Endothelial cell of umbilical vein (primary cell): ENCODE measurements around the gene PFN4. TPM values are rescaled to one million over a fixed set of nuclear protein-coding genes. Genes with fewer than 3 reads are reported as not detected.

ENCODE experiments used
- BruUV-seq: library from RNA; stranded (reverse); fragments of 400-500 nt; replicated peaks from 2 replicates; lab custom pipeline; 2021; lab: Mats Ljungman, UMichigan
- CTCF ChIA-PET: fragments of 300-600, 350-600 bp; sonication (Branson Sonifier 250); formaldehyde crosslinking; loops from one replicate; lab custom pipeline; 2021; ENCODE audit warnings: antibody characterized with exemption, inconsistent platforms; lab: Charles Lee
- POLR2A ChIA-PET: fragments of 300-600, 350-600 bp; sonication (Branson Sonifier 250); formaldehyde crosslinking; loops from one replicate; lab custom pipeline; 2021; ENCODE audit warnings: antibody characterized with exemption, inconsistent platforms; lab: Charles Lee
- DNase-seq: peaks from one replicate; pipeline ENCODE4 v3.0.0-alpha.2; 2011; ENCODE audit warnings: low read depth, low spot score
- FAIRE-seq: peaks from 2 replicates; lab custom pipeline; 2011; peaks lifted over from hg19 to GRCh38; lab: Jason Lieb, UNC
- H2AFZ ChIP-seq: 2 replicates; pipeline ENCODE4 v1.6.0; 2012; ENCODE audit warnings: low read depth, low read length, control low read depth, inconsistent platforms
- H3K27ac ChIP-seq: 2 replicates; pipeline ENCODE4 v1.5.1; 2011; ENCODE audit warnings: low read depth, mild to moderate bottlenecking, control low read depth, low read length, moderate library complexity; ENCODE audit not compliant: insufficient read depth
- H3K27me3 ChIP-seq, 2 experiments: 2 replicates each; pipeline versions ENCODE4 v1.6.0 to v1.6.1; 2011; ENCODE audit warnings: low read length in 2 of 2, mixed read lengths in 1 of 2; ENCODE audit not compliant: control insufficient read depth in 2 of 2, insufficient read depth in 2 of 2
- H3K36me3 ChIP-seq, 2 experiments: 2 replicates in 1 of 2; 3 replicates in 1 of 2; pipeline ENCODE4 v1.5.1; 2011; ENCODE audit warnings: low read length in 2 of 2, mild to moderate bottlenecking in 1 of 2, moderate library complexity in 1 of 2; ENCODE audit not compliant: control insufficient read depth in 2 of 2, insufficient read depth in 2 of 2; ENCODE audit errors: extremely low read depth in 1 of 2
- H3K4me1 ChIP-seq: 3 replicates; pipeline ENCODE4 v1.5.1; 2011; ENCODE audit warnings: mild to moderate bottlenecking, low read length; ENCODE audit not compliant: control insufficient read depth, insufficient read depth; ENCODE audit errors: extremely low read depth
- H3K4me2 ChIP-seq: 2 replicates; pipeline ENCODE4 v1.6.1; 2011; ENCODE audit warnings: low read length, control low read depth, mixed read lengths; ENCODE audit not compliant: insufficient read depth
- H3K4me3 ChIP-seq, 3 experiments: fragments of 200-600 bp in 1 of 3; sonication (generic), shearing (Covaris generic) in 1 of 3; replicated peaks in 1 of 3; 2 replicates each; pipeline ENCODE4 v1.5.1; 2011 to 2016; ENCODE audit warnings: control low read depth in 3 of 3, low read length in 3 of 3, mild to moderate bottlenecking in 2 of 3, inconsistent platforms in 1 of 3, low read depth in 1 of 3, moderate library complexity in 1 of 3; ENCODE audit not compliant: insufficient read depth in 1 of 3
- H3K79me2 ChIP-seq: 2 replicates; pipeline ENCODE4 v1.6.0; 2012; ENCODE audit warnings: low read length, inconsistent platforms; ENCODE audit not compliant: control insufficient read depth, insufficient read depth
- H3K9ac ChIP-seq: replicated peaks from 2 replicates; pipeline ENCODE3; 2011; ENCODE audit warnings: low read length, control low read depth; ENCODE audit not compliant: insufficient read depth; ENCODE audit errors: extremely low read depth
- H3K9me1 ChIP-seq: replicated peaks from 3 replicates; pipeline ENCODE4 v1.6.0; 2011; ENCODE audit warnings: mild to moderate bottlenecking, low read length; ENCODE audit not compliant: control insufficient read depth, insufficient read depth; ENCODE audit errors: extremely low read depth
- H3K9me3 ChIP-seq: replicated peaks from 2 replicates; pipeline ENCODE4 v1.5.1; 2012; ENCODE audit warnings: low read length, inconsistent platforms; ENCODE audit not compliant: control insufficient read depth, insufficient read depth
- H4K20me1 ChIP-seq: replicated peaks from 2 replicates; pipeline ENCODE3; 2011; ENCODE audit warnings: mild to moderate bottlenecking, low read length; ENCODE audit not compliant: control insufficient read depth, insufficient read depth; ENCODE audit errors: extremely low read depth
- CTCF ChIP-seq, 2 donors: IDR thresholded peaks; 1 replicate in 1 of 2; 2 replicates in 1 of 2; pipeline ENCODE4 v1.5.1; 2011; ENCODE audit warnings: low read length in 2 of 2, mild to moderate bottlenecking in 2 of 2, moderate library complexity in 2 of 2, control low read depth in 1 of 2, inconsistent platforms in 1 of 2, low read depth in 1 of 2; ENCODE audit not compliant: insufficient read depth in 1 of 2; ENCODE audit errors: extremely low read depth in 1 of 2
- EZH2 ChIP-seq: IDR thresholded peaks from 2 replicates; pipeline ENCODE4 v1.6.1; 2012; ENCODE audit warnings: borderline replicate concordance, low read depth, mild to moderate bottlenecking, moderate library complexity, low read length, inconsistent platforms; ENCODE audit not compliant: severe bottlenecking
- FOS ChIP-seq: IDR thresholded peaks from 2 replicates; pipeline ENCODE4 v1.6.1; 2011; ENCODE audit warnings: mild to moderate bottlenecking, low read length, moderate library complexity, borderline replicate concordance; ENCODE audit not compliant: insufficient read depth
- GATA2 ChIP-seq: IDR thresholded peaks from 2 replicates; pipeline ENCODE4 v1.7.0; 2011; ENCODE audit warnings: low read depth, mild to moderate bottlenecking, moderate library complexity, mixed read lengths, low read length; ENCODE audit not compliant: insufficient read length, insufficient read depth
- JUN ChIP-seq: IDR thresholded peaks from 2 replicates; pipeline ENCODE4 v1.6.1; 2011; ENCODE audit warnings: borderline replicate concordance, low read depth; ENCODE audit not compliant: insufficient read length, insufficient read depth
- MYC ChIP-seq: IDR thresholded peaks from one replicate; pipeline ENCODE4 v1.6.1; 2011; ENCODE audit warnings: mild to moderate bottlenecking, low read depth, low read length
- POLR2A ChIP-seq: IDR thresholded peaks from 2 replicates; pipeline ENCODE4 v1.6.1; 2012; ENCODE audit warnings: low read depth, mild to moderate bottlenecking, control low read depth, low read length
- POLR2AphosphoS5 ChIP-seq: IDR thresholded peaks from 2 replicates; pipeline ENCODE4 v1.6.1; 2012; ENCODE audit warnings: low read depth, mild to moderate bottlenecking, control low read depth, low read length, moderate library complexity; ENCODE audit not compliant: insufficient read depth
- dilution Hi-C: fragments of 300-500 bp; cut with MboI; formaldehyde crosslinking; loops from one replicate; pipeline ENCODE4 v1.15.0; 2019; ENCODE audit warnings: low sequenced_read_pairs; ENCODE audit not compliant: extremely low pct_ligation_motif_present
- intact Hi-C: fragments of 100-400 bp; cut with micrococcal nuclease; formaldehyde crosslinking; loops from one replicate; pipeline ENCODE4 v1.10.0; 2022
- polyA plus RNA-seq, 4 experiments: library from polyadenylated mRNA; depleted of rRNA in 3 of 4; stranded (reverse) in 3 of 4; unstranded in 1 of 4; fragments of >200 nt; gene quantifications; 2 replicates each; pipeline versions ENCODE4 v1.2.1 to v1.2.3, GENCODE V29; 2011 to 2012; ENCODE audit warnings: missing spikeins in 1 of 4
- total RNA-seq: library from RNA; stranded (reverse); gene quantifications from 2 replicates; pipeline ENCODE4 v1.2.3, GENCODE V29; 2021
- TF ChIP-seq, protein P1 (sequence below): IDR thresholded peaks from 2 replicates; pipeline ENCODE4 v1.6.1; 2011; ENCODE audit not compliant: insufficient read depth, insufficient read length

Gene PFN4
- total and polyA plus RNA-seq, 2 donors (not counting 3 experiments of a cell fraction or from before 2014, with no cell fraction given): 0.23 to 0.93 TPM

DNA sequence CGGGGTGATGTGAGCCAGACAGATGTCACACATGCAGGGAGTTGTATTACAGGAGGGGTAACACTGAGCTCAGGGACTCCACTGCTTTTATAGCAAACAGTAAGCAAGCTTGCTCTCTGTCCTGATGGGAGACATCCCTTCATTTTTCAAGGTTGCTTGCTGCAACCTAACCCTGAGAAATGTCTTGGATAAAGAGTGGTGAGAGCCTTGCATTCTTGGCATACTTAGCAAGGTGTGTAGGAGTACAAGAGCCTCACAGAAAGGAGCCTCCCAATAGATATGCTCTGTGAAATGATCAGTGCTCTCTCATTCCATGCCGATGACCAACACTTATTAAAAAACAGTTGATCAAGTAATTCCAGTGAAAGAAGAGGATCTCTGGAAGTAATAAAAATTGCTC is 8.1 kb downstream of the PFN4 start:
- intact Hi-C loops (no loop called here), dilution Hi-C loops (no loop called here)
- Histone ChIP-seq H3K4me2 (no peak overlapping the region), H3K9ac (no peak overlapping the region), H3K27ac (no peak overlapping the region), H3K9me1 (no peaks in the 10 kb centered on the region), H3K9me3 (no peaks in the 10 kb centered on the region), H3K79me2 (no peaks in the 10 kb centered on the region), H3K36me3 (no peaks in the 10 kb centered on the region), H3K4me3 (no peak overlapping the region), H4K20me1 (no peaks in the 10 kb centered on the region), H2AFZ (no peak overlapping the region), H3K27me3 (no peaks in the 10 kb centered on the region), H3K4me1 (peaks cover 7% of the 10 kb centered on the region)
- FAIRE-seq (no peak), DNase-seq (no peak)
- ChIA-PET POLR2A (no interaction called here), CTCF (no interaction called here)
- no TSS peak for BruUV-seq
- TF ChIP-seq POLR2A (no peak), EZH2 (no peak), JUN (no peak), GATA2 (no peak), FOS (no peak), MYC (no peak), CTCF (IDR thresholded peaks at IDR 0.05; ENCODE audit: extremely low read depth in 1 of 2, insufficient read depth in 1 of 2, low read depth in 1 of 2, low read length in 2 of 2) (no peak), POLR2AphosphoS5 (no peak)
- TF ChIP-seq, protein P1, sequence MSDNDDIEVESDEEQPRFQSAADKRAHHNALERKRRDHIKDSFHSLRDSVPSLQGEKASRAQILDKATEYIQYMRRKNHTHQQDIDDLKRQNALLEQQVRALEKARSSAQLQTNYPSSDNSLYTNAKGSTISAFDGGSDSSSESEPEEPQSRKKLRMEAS: no peak
